ENCODE measurements around the gene WDR86.

GRCh38 chr7:151351967-151352366 lies 57.9 kb downstream of the WDR86 start:
- TF ChIP-seq, protein P1, sequence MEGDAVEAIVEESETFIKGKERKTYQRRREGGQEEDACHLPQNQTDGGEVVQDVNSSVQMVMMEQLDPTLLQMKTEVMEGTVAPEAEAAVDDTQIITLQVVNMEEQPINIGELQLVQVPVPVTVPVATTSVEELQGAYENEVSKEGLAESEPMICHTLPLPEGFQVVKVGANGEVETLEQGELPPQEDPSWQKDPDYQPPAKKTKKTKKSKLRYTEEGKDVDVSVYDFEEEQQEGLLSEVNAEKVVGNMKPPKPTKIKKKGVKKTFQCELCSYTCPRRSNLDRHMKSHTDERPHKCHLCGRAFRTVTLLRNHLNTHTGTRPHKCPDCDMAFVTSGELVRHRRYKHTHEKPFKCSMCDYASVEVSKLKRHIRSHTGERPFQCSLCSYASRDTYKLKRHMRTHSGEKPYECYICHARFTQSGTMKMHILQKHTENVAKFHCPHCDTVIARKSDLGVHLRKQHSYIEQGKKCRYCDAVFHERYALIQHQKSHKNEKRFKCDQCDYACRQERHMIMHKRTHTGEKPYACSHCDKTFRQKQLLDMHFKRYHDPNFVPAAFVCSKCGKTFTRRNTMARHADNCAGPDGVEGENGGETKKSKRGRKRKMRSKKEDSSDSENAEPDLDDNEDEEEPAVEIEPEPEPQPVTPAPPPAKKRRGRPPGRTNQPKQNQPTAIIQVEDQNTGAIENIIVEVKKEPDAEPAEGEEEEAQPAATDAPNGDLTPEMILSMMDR (IDR thresholded peaks at IDR 0.05): no peak
- TF ChIP-seq POLR2A (IDR thresholded peaks at IDR 0.05): no peak
